ENCODE measurements around the gene DOK6. TPM values are rescaled to one million over a fixed set of nuclear protein-coding genes. Genes with fewer than 3 reads are reported as not detected.

The DOK6 gene
- total RNA-seq (2022; extraction: Qiagen RNA extraction; ENCODE audit: low read depth) = not detected in 5 replicates

GRCh38 chr18:69400253-69400975 is at the start of gene DOK6:
TSS of gene DOK6 (plus strand) at chr18:69400888.

